PC-9 (cell line): ENCODE measurements around the gene PGS1. TPM values are rescaled to one million over a fixed set of nuclear protein-coding genes. Genes with fewer than 3 reads are reported as not detected.

Experiments used
- BruUV-seq: library from RNA; stranded (reverse); fragments of 400-500 nt; replicated peaks from 2 replicates; lab custom pipeline; 2021; lab: Mats Ljungman, UMichigan
- CTCF ChIA-PET: fragments of 300-600 bp; sonication (Branson Sonifier 250); formaldehyde crosslinking; loops from one replicate; lab custom pipeline; 2022; ENCODE audit warnings: antibody characterized with exemption; lab: Charles Lee
- POLR2A ChIA-PET: fragments of 300-600 bp; sonication (Branson Sonifier 250); formaldehyde crosslinking; loops from one replicate; lab custom pipeline; 2022; ENCODE audit warnings: antibody characterized with exemption; ENCODE audit not compliant: unreplicated experiment; lab: Charles Lee
- DNase-seq, 2 experiments: peaks; one replicate each; pipeline versions ENCODE4 v3.0.0 to v3.0.0-alpha.2; 2015 to 2022; ENCODE audit warnings: mixed read lengths in 1 of 2
- H2AFZ ChIP-seq: fragments of 200-600 bp; sonication (generic); 2 replicates; pipeline ENCODE4 v1.8.1; 2017; ENCODE audit warnings: antibody characterized with exemption
- H3F3A ChIP-seq: fragments of 200-600 bp; sonication (generic); 2 replicates; pipeline ENCODE4 v1.8.1; 2017; ENCODE audit warnings: antibody characterized with exemption, mild to moderate bottlenecking, low read depth; ENCODE audit not compliant: insufficient read depth
- H3K27ac ChIP-seq: fragments of 200-600 bp; sonication (generic); 2 replicates; pipeline ENCODE4 v1.6.1; 2016; ENCODE audit warnings: mixed run types
- H3K27me3 ChIP-seq: fragments of 200-600 bp; sonication (generic); 2 replicates; pipeline ENCODE4 v1.6.1; 2016; ENCODE audit warnings: low read depth, mixed run types; ENCODE audit not compliant: insufficient read depth
- H3K36me3 ChIP-seq: fragments of 200-600 bp; sonication (generic); 2 replicates; pipeline ENCODE4 v1.6.1; 2016; ENCODE audit warnings: low read depth, mixed run types
- H3K4me1 ChIP-seq: fragments of 200-600 bp; sonication (generic); replicated peaks from 2 replicates; pipeline ENCODE4 v1.6.1; 2016; ENCODE audit warnings: mixed run types; ENCODE audit not compliant: insufficient read depth
- H3K4me2 ChIP-seq: fragments of 200-600 bp; sonication (generic); 2 replicates; pipeline ENCODE4 v1.6.1; 2017; ENCODE audit warnings: mixed run types
- H3K4me3 ChIP-seq: fragments of 200-600 bp; sonication (generic); 2 replicates; pipeline ENCODE4 v1.6.1; 2016; ENCODE audit warnings: mixed run types
- H3K79me2 ChIP-seq: fragments of 200-600 bp; sonication (generic); 2 replicates; pipeline ENCODE4 v1.6.1; 2017; ENCODE audit warnings: low read depth, mixed run types
- H3K9me2 ChIP-seq: fragments of 200-600 bp; sonication (generic); 2 replicates; pipeline ENCODE4 v1.8.1; 2017; ENCODE audit warnings: mild to moderate bottlenecking; ENCODE audit not compliant: insufficient read depth
- H3K9me3 ChIP-seq: fragments of 200-600 bp; sonication (generic); 2 replicates; pipeline ENCODE4 v1.8.1; 2016; ENCODE audit warnings: low read depth; ENCODE audit not compliant: insufficient read depth
- H4K20me1 ChIP-seq: fragments of 200-600 bp; sonication (generic); 2 replicates; pipeline ENCODE4 v1.8.1; 2017; ENCODE audit not compliant: insufficient read depth
- EZH2 ChIP-seq: fragments of 200-600 bp; sonication (generic); IDR thresholded peaks from 2 replicates; pipeline ENCODE4 v1.8.0; 2017; ENCODE audit warnings: antibody characterized with exemption, low read depth
- intact Hi-C: fragments of 100-400 bp; cut with micrococcal nuclease; formaldehyde crosslinking; loops from one replicate; pipeline ENCODE4 v1.10.0; 2022; ENCODE audit not compliant: unreplicated experiment
- total RNA-seq: library from RNA; stranded (reverse); gene quantifications from 2 replicates; pipeline ENCODE4 v1.2.3, GENCODE V29; 2021
- TF ChIP-seq, protein P1 (sequence below): fragments of 200-600 bp; sonication (generic); conservative IDR thresholded peaks from 2 replicates; pipeline ENCODE4 v1.6.1; 2017; ENCODE audit warnings: mixed run types, antibody characterized with exemption, mild to moderate bottlenecking, moderate library complexity

PGS1 gene
- total RNA-seq, 1 experiment from 2014 or later, result 40.2 TPM

DNA sequence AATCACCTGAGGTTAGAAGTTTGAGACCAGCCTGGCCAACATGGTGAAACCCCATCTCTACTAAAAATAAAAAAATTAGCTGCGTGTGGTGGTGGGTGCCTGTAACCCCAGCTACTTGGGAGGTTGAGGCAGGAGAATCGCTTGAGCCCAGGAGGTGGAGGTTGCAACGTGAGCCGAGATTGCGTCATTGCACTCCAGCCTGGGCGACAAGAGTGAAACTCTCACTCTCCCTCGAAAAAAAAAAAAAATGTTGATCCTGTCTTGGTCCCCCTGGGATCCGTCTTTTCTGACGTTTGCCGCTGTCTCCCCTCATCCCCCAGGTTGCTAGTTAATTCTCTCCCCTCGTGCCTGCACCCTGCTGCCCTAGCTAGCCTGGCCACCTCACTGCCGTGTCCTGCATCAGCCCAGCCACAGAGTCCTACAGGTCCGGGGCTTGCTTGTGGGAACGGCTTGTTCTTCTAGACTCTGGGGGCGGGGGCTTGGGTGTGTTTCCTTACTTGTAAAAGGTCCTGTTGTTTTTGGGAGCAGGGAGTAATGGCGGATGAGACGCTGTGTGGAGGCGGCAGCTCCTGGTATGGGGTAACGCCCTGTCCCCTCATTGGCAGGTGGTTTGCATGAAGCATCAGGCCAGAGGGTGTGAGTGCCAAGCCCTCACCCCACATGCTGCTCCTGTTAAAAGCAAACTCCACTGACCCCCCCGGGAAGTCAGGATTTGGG lies 44.6 kb downstream of the PGS1 start:
- CTCF ChIA-PET, result interaction anchor here (0.6 to 1.6 kb wide), 3 partner anchors 24 to 172 kb away, joined by 3 to 11 read pairs (median 5); no protein-coding TSS in a partner anchor
- no TSS peak for BruUV-seq
- POLR2A ChIA-PET, result no interaction called here

DNA sequence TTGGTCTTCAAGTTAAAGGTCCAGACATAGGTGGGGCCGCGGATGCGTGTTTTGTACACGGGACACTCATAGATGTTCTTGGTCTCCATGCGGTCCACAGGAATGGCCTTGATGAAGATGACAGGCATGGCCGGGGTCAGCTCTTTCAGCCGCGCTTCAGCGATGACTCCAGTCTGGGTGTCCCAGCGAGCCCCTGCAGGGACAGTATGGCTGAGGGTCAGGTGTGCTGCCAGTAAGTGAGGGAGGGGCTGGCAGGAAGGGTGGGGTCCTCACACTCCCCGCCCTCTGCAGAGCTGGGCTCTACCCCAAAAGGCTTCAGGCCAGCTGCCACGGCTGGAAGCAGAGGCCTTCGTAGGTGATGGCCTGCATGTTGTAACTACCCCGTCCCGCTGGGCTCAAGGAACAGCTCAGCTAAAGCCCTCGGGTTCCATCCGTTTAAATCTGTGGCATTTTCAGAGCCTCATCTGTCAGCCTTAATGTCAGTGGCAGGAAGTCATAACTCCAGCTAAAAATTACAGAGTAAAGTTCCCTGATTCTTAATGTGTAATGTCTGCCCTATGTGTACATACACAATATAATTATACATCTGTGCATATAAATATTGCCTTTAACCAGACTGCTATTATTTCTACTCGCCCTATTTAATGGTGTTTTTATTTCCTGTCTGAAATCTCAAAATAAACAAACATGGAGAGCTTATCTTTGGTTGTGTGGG lies 45.7 kb downstream of the PGS1 start:
- Histone ChIP-seq H3K9me3 (no peaks in the 10 kb centered on the region), H3K27me3 (no peaks in the 10 kb centered on the region), H3K4me1 (no peaks in the 10 kb centered on the region), H3K4me2 (no peak overlapping the region), H3F3A (0 out of 2 replicates have a peak, but pooled peaks cover 5% of the 10 kb centered on the region), H3K4me3 (no peak overlapping the region), H3K36me3 (no peaks in the 10 kb centered on the region), H3K79me2 (no peaks in the 10 kb centered on the region), H4K20me1 (peaks cover 1% of the 10 kb centered on the region; the same call in 1 of the 2 replicates), H2AFZ (no peak overlapping the region), H3K27ac (no peak overlapping the region), H3K9me2 (no peaks in the 10 kb centered on the region)
- intact Hi-C loops, result loop anchor here (5.0 kb wide), 2 partner anchors 137 to 337 kb away; no protein-coding TSS in a partner anchor
- DNase-seq, result no peak
- ChIA-PET POLR2A (no interaction called here), CTCF (interaction anchor here (0.6 kb wide), 1 partner anchor 12 kb away, joined by 16 read pairs; no protein-coding TSS in a partner anchor)
- TF ChIP-seq EZH2, result no peak
- TF ChIP-seq, protein P1, sequence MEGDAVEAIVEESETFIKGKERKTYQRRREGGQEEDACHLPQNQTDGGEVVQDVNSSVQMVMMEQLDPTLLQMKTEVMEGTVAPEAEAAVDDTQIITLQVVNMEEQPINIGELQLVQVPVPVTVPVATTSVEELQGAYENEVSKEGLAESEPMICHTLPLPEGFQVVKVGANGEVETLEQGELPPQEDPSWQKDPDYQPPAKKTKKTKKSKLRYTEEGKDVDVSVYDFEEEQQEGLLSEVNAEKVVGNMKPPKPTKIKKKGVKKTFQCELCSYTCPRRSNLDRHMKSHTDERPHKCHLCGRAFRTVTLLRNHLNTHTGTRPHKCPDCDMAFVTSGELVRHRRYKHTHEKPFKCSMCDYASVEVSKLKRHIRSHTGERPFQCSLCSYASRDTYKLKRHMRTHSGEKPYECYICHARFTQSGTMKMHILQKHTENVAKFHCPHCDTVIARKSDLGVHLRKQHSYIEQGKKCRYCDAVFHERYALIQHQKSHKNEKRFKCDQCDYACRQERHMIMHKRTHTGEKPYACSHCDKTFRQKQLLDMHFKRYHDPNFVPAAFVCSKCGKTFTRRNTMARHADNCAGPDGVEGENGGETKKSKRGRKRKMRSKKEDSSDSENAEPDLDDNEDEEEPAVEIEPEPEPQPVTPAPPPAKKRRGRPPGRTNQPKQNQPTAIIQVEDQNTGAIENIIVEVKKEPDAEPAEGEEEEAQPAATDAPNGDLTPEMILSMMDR, result no peak
- BruUV-seq, result no TSS peak

More for the DNA sequence above, 44.6 kb downstream of the PGS1 start:
- Histone ChIP-seq H3K36me3 (no peaks in the 10 kb centered on the region), H3K4me3 (no peak overlapping the region), H3K9me3 (no peaks in the 10 kb centered on the region), H4K20me1 (peaks cover 5% of the 10 kb centered on the region; the same call in 1 of the 2 replicates), H3F3A (0 out of 2 replicates have a peak, but pooled peaks cover 5% of the 10 kb centered on the region), H3K27ac (no peak overlapping the region), H3K4me2 (no peak overlapping the region), H3K79me2 (no peaks in the 10 kb centered on the region), H3K9me2 (no peaks in the 10 kb centered on the region), H2AFZ (no peak overlapping the region), H3K4me1 (no peaks in the 10 kb centered on the region), H3K27me3 (no peaks in the 10 kb centered on the region)
- intact Hi-C loops, result loop anchor here (1.0 to 5.0 kb wide), 4 partner anchors 63 to 336 kb away; partner anchors contain the start of gene SOCS3
- TF ChIP-seq EZH2, result no peak
- TF ChIP-seq, protein P1, result no peak
- DNase-seq, result no peak

DNA sequence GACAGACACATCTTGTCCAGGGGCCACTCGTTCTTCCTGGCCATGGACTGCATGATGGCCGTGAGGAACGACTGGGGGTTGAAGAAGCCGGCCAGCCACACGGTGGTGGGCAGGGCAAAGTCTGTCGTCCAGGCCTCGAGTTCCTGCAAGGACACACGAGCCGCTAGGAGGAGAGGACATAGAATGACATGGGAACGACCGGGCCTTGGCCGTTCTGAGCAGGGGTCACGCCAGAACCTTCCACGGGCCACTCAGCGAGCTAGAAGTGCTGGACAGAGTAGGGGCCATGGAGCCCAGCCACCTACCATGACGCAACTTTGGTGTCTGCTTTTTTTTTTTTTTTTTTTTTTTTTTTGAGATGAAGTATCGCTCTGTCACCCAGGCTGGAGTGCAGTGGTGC lies 47.0 kb downstream of the PGS1 start:
- H3K79me2 ChIP-seq, result no peaks in the 10 kb centered on the region
- TF ChIP-seq, protein P1, result no peak
- no peak for TF ChIP-seq EZH2
- intact Hi-C loops, result no loop called here

More for the DNA sequence above, 47.0 kb downstream of the PGS1 start:
- H3K27ac ChIP-seq, result no peak overlapping the region
- ChIA-PET POLR2A (no interaction called here), CTCF (no interaction called here)
- H3K4me2 ChIP-seq, result no peak overlapping the region
- no peaks in the 10 kb centered on the region for H3K27me3 ChIP-seq
- DNase-seq, result no peak
- H3K36me3 ChIP-seq, result no peaks in the 10 kb centered on the region
- no TSS peak for BruUV-seq
- H3K4me1 ChIP-seq, result no peaks in the 10 kb centered on the region
- H3K9me2 ChIP-seq, result no peaks in the 10 kb centered on the region
- H3K4me3 ChIP-seq, result no peak overlapping the region
- H4K20me1 ChIP-seq, result no peaks in the 10 kb centered on the region
- H3F3A ChIP-seq, result 0 out of 2 replicates have a peak, but pooled peaks cover under 1% of the 10 kb centered on the region
- H2AFZ ChIP-seq, result no peak overlapping the region
- no peaks in the 10 kb centered on the region for H3K9me3 ChIP-seq
